HAP-1 (cell line): ENCODE results near the gene OVCA2.

Experiments
- DNase-seq, 2 experiments: peaks; one replicate each; pipeline ENCODE4 v3.0.0-alpha.2; 2016 to 2020; ENCODE audit warnings: low spot score in 2 of 2
- H3K27me3 ChIP-seq: fragments of 250-450 bp; sonication (Bioruptor Pico); 2 replicates; pipeline ENCODE4 v1.5.1; 2020; ENCODE audit warnings: low read depth, mild to moderate bottlenecking, moderate library complexity
- H3K36me3 ChIP-seq: fragments of 250-450 bp; sonication (Bioruptor Pico); replicated peaks from 2 replicates; pipeline ENCODE4 v1.5.1; 2020; ENCODE audit warnings: mild to moderate bottlenecking
- H3K4me1 ChIP-seq: fragments of 250-450 bp; sonication (Bioruptor Pico); 2 replicates; pipeline ENCODE4 v1.5.1; 2020; ENCODE audit warnings: mild to moderate bottlenecking
- H3K4me3 ChIP-seq: fragments of 250-450 bp; sonication (Bioruptor Pico); 2 replicates; pipeline ENCODE4 v1.5.1; 2020; ENCODE audit warnings: mild to moderate bottlenecking, moderate library complexity
- H3K9me3 ChIP-seq: fragments of 250-450 bp; sonication (Bioruptor Pico); 2 replicates; pipeline ENCODE4 v1.5.1; 2020; ENCODE audit warnings: mild to moderate bottlenecking, moderate library complexity
- in situ Hi-C: fragments of 300-500 bp; cut with MboI; formaldehyde crosslinking; loops from 3 replicates; pipeline ENCODE4 v1.14.3; 2020; ENCODE audit warnings: low sequenced_read_pairs, inconsistent platforms, mixed read lengths

The OVCA2 gene

GRCh38 chr17:2048805-2049204 is 7.0 kb downstream of the OVCA2 start:
- no peak for DNase-seq
- Histone ChIP-seq H3K4me1 (peaks cover 7% of the 10 kb centered on the region; the same call in 1 of the 2 replicates), H3K4me3 (no peak overlapping the region; the same call in 1 of the 2 replicates), H3K27me3 (peaks cover 16% of the 10 kb centered on the region), H3K9me3 (no peaks in the 10 kb centered on the region; the same call in 1 of the 2 replicates), H3K36me3 (no peaks in the 10 kb centered on the region; the same call in 1 of the 2 replicates)
- in situ Hi-C loops = loop anchor here (25.0 kb wide), 1 partner anchor 412 kb away; the partner anchor contains the start of genes RILP, SCARF1 and SLC43A2

GRCh38 chr17:2049333-2050299 is 7.8 kb downstream of the OVCA2 start:
- H3K4me3 ChIP-seq = peak overlapping the region; percentile 38
- peak; percentile 47 to 88 for DNase-seq
- H3K36me3 ChIP-seq = no peaks in the 10 kb centered on the region; the same call in 1 of the 2 replicates
- H3K9me3 ChIP-seq = no peaks in the 10 kb centered on the region; the same call in 1 of the 2 replicates
- in situ Hi-C loops = loop anchor here (25.0 kb wide), 1 partner anchor 412 kb away; the partner anchor contains the start of genes RILP, SCARF1 and SLC43A2
- H3K4me1 ChIP-seq = peaks cover 7% of the 10 kb centered on the region; the same call in 1 of the 2 replicates
- peaks cover 16% of the 10 kb centered on the region for H3K27me3 ChIP-seq

GRCh38 chr17:2050300-2051060 is 8.7 kb downstream of the OVCA2 start:
- Histone ChIP-seq H3K36me3 (no peaks in the 10 kb centered on the region), H3K4me3 (peak overlapping the region; percentile 28), H3K9me3 (no peaks in the 10 kb centered on the region; the same call in 1 of the 2 replicates), H3K27me3 (peaks cover 16% of the 10 kb centered on the region), H3K4me1 (peaks cover 7% of the 10 kb centered on the region; the same call in 1 of the 2 replicates)
- in situ Hi-C loops = no loop called here
- peak in 1 of 2 experiments; percentile 79 for DNase-seq

- peaks cover 16% of the 10 kb centered on the region for H3K27me3 ChIP-seq
- no peaks in the 10 kb centered on the region for H3K36me3 ChIP-seq
- DNase-seq = peak in 1 of 2 experiments; percentile 53
- H3K4me3 ChIP-seq = no peak overlapping the region; the same call in 1 of the 2 replicates
- H3K9me3 ChIP-seq = no peaks in the 10 kb centered on the region; the same call in 1 of the 2 replicates
- in situ Hi-C loops = no loop called here
- H3K4me1 ChIP-seq = peaks cover 7% of the 10 kb centered on the region; the same call in 1 of the 2 replicates
These were observed 9.5 kb downstream of the OVCA2 start for GRCh38 chr17:2051061-2051932.

GRCh38 chr17:2051933-2052559 is 10.2 kb downstream of the OVCA2 start:
- in situ Hi-C loops = no loop called here
- Histone ChIP-seq H3K27me3 (peaks cover 16% of the 10 kb centered on the region), H3K4me3 (no peak overlapping the region)

GRCh38 chr17:2053380-2054261 is 11.8 kb downstream of the OVCA2 start:
- peaks cover 7% of the 10 kb centered on the region; the same call in 1 of the 2 replicates for H3K4me1 ChIP-seq
- peak; percentile 38 to 81 for DNase-seq
- no peaks in the 10 kb centered on the region; the same call in 1 of the 2 replicates for H3K9me3 ChIP-seq
- in situ Hi-C loops = no loop called here
- peak overlapping the region; percentile 49 for H3K4me3 ChIP-seq
- H3K36me3 ChIP-seq = 0 out of 2 replicates have a peak, but pooled peaks cover 3% of the 10 kb centered on the region
- peaks cover 16% of the 10 kb centered on the region for H3K27me3 ChIP-seq

More at GRCh38 chr17:2051933-2052559, 10.2 kb downstream of the OVCA2 start:
- DNase-seq = no peak
- peaks cover 7% of the 10 kb centered on the region; the same call in 1 of the 2 replicates for H3K4me1 ChIP-seq
- no peaks in the 10 kb centered on the region for H3K36me3 ChIP-seq
- no peaks in the 10 kb centered on the region; the same call in 1 of the 2 replicates for H3K9me3 ChIP-seq

GRCh38 chr17:2054262-2054511 is 12.4 kb downstream of the OVCA2 start:
- Histone ChIP-seq H3K36me3 (0 out of 2 replicates have a peak, but pooled peaks cover 3% of the 10 kb centered on the region), H3K9me3 (no peaks in the 10 kb centered on the region; the same call in 1 of the 2 replicates), H3K4me3 (peak overlapping the region; percentile 49), H3K4me1 (peaks cover 6% of the 10 kb centered on the region; the same call in 1 of the 2 replicates), H3K27me3 (peaks cover 16% of the 10 kb centered on the region)
- DNase-seq = no peak
- in situ Hi-C loops = no loop called here

- peaks cover 3% of the 10 kb centered on the region; the same call in 1 of the 2 replicates for H3K4me1 ChIP-seq
These were observed 12.9 kb downstream of the OVCA2 start, which contains the start of gene HIC1 for GRCh38 chr17:2054512-2055291. TSS of gene HIC1 (plus strand) at chr17:2055103. CDS start at chr17:2056691, 1,588 bp downstream.

GRCh38 chr17:2055292-2056205 is 13.7 kb downstream of the OVCA2 start:
- DNase-seq = peak in 1 of 2 experiments; percentile 41
- in situ Hi-C loops = no loop called here
- 0 out of 2 replicates have a peak, but pooled peaks cover 3% of the 10 kb centered on the region for H3K36me3 ChIP-seq
- peaks cover 16% of the 10 kb centered on the region for H3K27me3 ChIP-seq
- peaks cover 2% of the 10 kb centered on the region; the same call in 1 of the 2 replicates for H3K4me1 ChIP-seq
- peak overlapping the region; percentile 49 for H3K4me3 ChIP-seq
- H3K9me3 ChIP-seq = no peaks in the 10 kb centered on the region

More at GRCh38 chr17:2054512-2055291, 12.9 kb downstream of the OVCA2 start, which contains the start of gene HIC1:
- Histone ChIP-seq H3K36me3 (0 out of 2 replicates have a peak, but pooled peaks cover 3% of the 10 kb centered on the region), H3K4me3 (peak within 1 kb of the TSS; percentile 49), H3K27me3 (peaks cover 16% of the 10 kb centered on the region), H3K9me3 (no peaks in the 10 kb centered on the region)
- peak; percentile 58 to 83 for DNase-seq
- in situ Hi-C loops = no loop called here
